Fibroblast of the aortic adventitia (primary cell): Measurements from ENCODE around the gene CCDC9B. TPM values are rescaled to one million over a fixed set of nuclear protein-coding genes. Genes with fewer than 3 reads are reported as not detected.

Source experiments
- DNase-seq: peaks from one replicate; pipeline ENCODE4 v3.0.0-alpha.2; 2010; ENCODE audit warnings: low read depth
- H3K4me3 ChIP-seq: 2 replicates; pipeline ENCODE4 v1.5.1; 2011; ENCODE audit warnings: low read depth, mild to moderate bottlenecking, control low read depth, low read length, moderate library complexity
- total RNA-seq: library from RNA; depleted of rRNA; stranded (reverse); fragments of >200 nt; gene quantifications from 2 replicates; pipeline ENCODE4 v1.2.3, GENCODE V29; 2012; ENCODE audit warnings: low replicate concordance
- TF ChIP-seq, protein P1 (sequence below): IDR thresholded peaks from 2 replicates; pipeline ENCODE4 v1.5.1; 2011; ENCODE audit warnings: mild to moderate bottlenecking, low read length, control low read depth, inconsistent platforms; ENCODE audit not compliant: insufficient read depth

The CCDC9B gene
- total RNA-seq, 1 donor, result 16.2 TPM

DNA sequence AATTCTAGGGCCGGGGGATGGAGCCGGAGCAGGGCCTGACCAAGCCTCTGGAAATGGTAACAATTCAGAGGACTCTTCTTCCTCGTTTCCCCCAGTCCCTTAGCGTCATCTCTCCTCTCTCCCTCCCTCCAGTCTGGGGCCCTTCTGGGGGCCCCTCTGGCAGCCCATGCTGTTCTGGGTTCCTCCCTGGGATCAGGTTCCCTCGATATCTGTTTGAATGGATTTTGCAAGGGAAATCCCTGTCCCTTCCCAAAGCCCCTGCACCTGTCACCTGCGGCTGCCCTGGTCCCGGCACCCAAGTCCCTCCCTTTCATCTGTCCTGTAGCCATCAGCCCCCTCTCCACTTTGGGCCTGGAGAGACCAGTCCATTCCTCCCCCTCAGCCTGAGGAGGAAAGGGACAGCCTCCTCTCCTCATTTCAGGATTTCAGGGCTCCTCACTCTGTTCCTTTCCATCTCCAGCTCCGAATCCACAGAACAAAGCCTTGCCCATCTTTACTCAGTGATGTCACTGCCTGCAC, 31.3 kb downstream of the CCDC9B start:
- no peak for DNase-seq
- no peak overlapping the region for H3K4me3 ChIP-seq
- TF ChIP-seq, protein P1, sequence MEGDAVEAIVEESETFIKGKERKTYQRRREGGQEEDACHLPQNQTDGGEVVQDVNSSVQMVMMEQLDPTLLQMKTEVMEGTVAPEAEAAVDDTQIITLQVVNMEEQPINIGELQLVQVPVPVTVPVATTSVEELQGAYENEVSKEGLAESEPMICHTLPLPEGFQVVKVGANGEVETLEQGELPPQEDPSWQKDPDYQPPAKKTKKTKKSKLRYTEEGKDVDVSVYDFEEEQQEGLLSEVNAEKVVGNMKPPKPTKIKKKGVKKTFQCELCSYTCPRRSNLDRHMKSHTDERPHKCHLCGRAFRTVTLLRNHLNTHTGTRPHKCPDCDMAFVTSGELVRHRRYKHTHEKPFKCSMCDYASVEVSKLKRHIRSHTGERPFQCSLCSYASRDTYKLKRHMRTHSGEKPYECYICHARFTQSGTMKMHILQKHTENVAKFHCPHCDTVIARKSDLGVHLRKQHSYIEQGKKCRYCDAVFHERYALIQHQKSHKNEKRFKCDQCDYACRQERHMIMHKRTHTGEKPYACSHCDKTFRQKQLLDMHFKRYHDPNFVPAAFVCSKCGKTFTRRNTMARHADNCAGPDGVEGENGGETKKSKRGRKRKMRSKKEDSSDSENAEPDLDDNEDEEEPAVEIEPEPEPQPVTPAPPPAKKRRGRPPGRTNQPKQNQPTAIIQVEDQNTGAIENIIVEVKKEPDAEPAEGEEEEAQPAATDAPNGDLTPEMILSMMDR, result no peak

DNA sequence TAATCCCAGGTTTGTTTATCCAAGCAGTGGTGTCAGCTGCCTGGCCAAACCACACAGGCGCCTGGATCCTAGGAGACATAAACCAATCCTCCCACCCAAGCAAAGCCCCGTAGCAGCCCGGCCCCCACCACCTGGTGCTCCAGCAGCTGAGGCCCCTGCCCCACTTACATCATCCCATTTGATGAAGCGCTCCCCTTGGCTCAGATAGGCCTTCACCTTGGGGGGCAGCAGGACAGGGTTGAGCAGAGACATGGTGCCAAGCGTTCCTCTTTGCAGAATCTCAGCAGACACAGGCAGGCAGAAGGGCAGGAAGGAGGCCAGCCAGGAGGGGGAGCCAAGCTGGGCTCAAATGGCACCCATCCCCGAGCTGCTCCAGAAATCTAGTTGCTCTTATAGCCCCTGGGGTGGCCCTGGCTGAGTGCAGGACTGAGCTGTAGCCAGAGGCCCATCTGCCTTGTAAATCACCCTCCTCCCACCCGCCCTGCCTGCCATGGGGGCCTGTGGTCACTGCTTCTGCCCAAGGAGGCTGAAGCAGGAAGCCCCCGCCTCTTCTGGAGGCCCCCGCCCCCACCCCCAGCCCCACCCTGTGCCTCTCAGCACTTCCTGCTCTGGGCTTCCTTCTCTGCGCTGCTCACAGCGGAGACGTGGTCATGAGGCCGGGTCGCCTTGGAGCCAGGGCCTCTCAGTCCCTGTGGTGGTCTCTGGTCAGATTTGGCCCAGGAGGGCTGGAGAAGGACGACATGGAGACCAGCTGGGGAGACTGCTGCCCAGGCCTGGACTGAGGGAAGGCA, 33.1 kb downstream of the CCDC9B start, which contains the start of gene PLCB2:
TSS of gene PLCB2 (minus strand) at position 515 of the 791 bp plus-strand sequence. CDS start at position 252, 263 bp downstream.
- no peak within 1 kb of the TSS for H3K4me3 ChIP-seq
- no peak for DNase-seq
- TF ChIP-seq, protein P1, result no peak

DNA sequence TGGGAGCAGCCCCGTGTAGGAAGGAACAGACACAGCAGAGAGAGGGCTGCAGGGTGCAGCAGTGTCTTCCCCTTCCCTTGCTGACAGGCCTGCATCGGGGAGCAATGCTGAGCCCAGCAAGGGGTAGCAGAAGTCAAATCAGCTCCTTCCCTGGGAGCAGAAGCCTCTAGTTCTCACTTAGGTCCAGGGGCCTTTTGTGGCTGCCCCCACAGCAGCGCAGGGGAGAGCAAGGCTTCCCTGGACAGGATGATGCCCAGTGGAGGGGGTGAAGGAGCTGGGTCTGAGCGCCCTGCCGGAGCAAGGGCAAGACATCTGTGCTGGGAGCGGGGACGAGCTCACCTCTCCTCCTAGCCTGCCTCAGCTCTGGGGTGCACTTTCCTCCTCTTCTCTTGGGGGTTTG, 33.8 kb downstream of the CCDC9B start:
- no peak for DNase-seq
- H3K4me3 ChIP-seq, result no peak overlapping the region
- TF ChIP-seq, protein P1, result no peak

DNA sequence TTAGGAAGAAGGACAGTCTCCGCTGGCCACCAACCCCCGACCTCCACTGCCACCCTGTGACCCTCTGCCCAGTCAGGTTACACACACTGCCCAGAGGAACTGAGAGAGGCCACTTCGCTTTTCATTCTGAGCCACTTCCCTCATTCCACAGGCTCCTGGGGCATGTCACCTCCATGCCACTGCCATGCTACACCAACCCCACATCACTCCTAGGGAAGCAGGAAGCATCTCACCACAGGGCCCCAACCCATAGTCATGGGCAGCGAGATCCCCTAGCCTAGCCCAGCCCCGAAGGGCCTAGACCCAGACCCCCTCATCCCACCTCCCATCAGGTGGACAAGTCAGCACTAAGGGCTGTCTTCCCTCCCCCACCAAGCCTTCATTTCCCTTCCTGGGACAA, 34.4 kb downstream of the CCDC9B start:
- no peak for DNase-seq
- TF ChIP-seq, protein P1, result no peak
- no peak overlapping the region for H3K4me3 ChIP-seq

DNA sequence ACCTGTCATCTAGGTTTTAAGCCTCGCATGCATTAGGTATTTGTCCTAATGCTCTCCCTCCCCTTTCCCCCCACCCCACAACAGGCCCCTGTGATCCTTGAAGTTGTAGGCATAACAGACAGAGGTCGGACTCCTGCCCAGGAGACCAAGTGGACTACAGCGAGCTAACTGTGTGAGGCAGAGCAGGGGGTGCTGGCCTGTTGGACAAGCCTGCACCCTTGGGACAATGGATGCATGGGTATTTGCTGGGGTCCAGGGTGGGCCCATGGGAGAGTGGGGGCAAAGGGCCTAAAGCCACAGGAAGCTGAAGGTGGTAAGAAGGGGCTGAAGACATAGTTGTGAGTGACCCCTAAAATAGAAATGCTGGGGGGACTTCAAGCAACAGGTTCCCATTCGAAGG, 35.5 kb downstream of the CCDC9B start:
- no peak overlapping the region for H3K4me3 ChIP-seq
- TF ChIP-seq, protein P1, result no peak
- no peak for DNase-seq

DNA sequence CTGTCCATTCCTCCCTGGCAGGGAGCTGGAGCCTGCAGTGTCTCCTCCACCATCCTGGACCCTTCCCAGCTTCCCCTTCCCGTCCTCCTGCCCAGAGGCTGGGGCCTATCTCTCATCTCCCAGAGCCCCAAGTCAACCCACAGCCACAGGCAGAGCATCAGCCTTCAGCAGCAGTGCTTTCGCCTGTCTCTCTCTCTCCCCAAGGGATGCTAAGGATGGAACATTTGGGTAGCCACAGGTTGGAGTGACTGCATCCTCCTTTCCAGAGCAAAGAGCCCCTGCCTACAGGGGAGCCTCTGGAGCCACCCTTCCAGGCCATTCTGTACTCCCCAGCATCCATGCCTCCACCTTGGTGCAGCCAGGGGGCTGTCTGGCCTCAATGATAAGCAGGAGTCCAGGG, 37.2 kb downstream of the CCDC9B start:
- TF ChIP-seq, protein P1, result no peak
- DNase-seq, result no peak

More for the DNA sequence above, 37.2 kb downstream of the CCDC9B start:
- H3K4me3 ChIP-seq, result no peak overlapping the region
